Measurements from ENCODE around the gene MYO16. TPM values are rescaled to one million over a fixed set of nuclear protein-coding genes. Genes with fewer than 3 reads are reported as not detected.

MYO16 gene
- total RNA-seq, 1 experiment from 2014 or later: not detected

GRCh38 chr13:109220631-109221030 is 591.2 kb downstream of the MYO16 start:
- Histone ChIP-seq H2BK120ac (ENCODE audit: low read depth, low read length, poor library complexity, severe bottlenecking) (no peak overlapping the region), H2BK12ac (ENCODE audit: insufficient read length, low read depth, low read length) (no peak overlapping the region), H3K23me2 (ENCODE audit: insufficient read length, low read depth, low read length, poor library complexity, severe bottlenecking) (no peaks in the 10 kb centered on the region), H3K23ac (ENCODE audit: insufficient read length, low read depth, low read length) (no peak overlapping the region), H3K56ac (ENCODE audit: insufficient read length, low read depth, low read length) (no peak overlapping the region), H3K14ac (ENCODE audit: insufficient read depth, low read length) (no peak overlapping the region), H2AK5ac (ENCODE audit: insufficient read length, low read length) (no peak overlapping the region), H2BK20ac (ENCODE audit: low read depth, low read length, poor library complexity, severe bottlenecking) (no peak overlapping the region), H3K4me2 (ENCODE audit: insufficient read depth, insufficient read length, low read length) (no peak overlapping the region), H4K8ac (replicated peaks; ENCODE audit: insufficient read length, low read depth, low read length) (no peak overlapping the region), H3K27ac (ENCODE audit: insufficient read length, low read depth, low read length) (no peak overlapping the region), H3K4ac (ENCODE audit: low read depth, low read length) (no peak overlapping the region), H3K18ac (ENCODE audit: insufficient read length, low read depth, low read length) (no peak overlapping the region), H4K91ac (ENCODE audit: insufficient read length, low read depth, low read length) (no peak overlapping the region), H4K5ac (ENCODE audit: insufficient read length, low read depth, low read length) (no peak overlapping the region), H2AFZ (ENCODE audit: low read length) (no peak overlapping the region), H3K79me1 (ENCODE audit: insufficient read depth, low read depth, low read length, poor library complexity, severe bottlenecking) (no peaks in the 10 kb centered on the region), H2BK15ac (ENCODE audit: low read depth, low read length) (no peak overlapping the region), H3K9me3 (ENCODE audit: control insufficient read depth, low read depth, low read length) (no peaks in the 10 kb centered on the region), H2BK5ac (ENCODE audit: insufficient read length, low read length) (no peak overlapping the region), H3K27me3 (ENCODE audit: insufficient read depth, low read length) (no peaks in the 10 kb centered on the region), H3K9ac (ENCODE audit: extremely low read depth, insufficient read length, low read length) (no peak overlapping the region), H3K4me1 (ENCODE audit: insufficient read depth, low read length) (no peaks in the 10 kb centered on the region), H3K79me2 (ENCODE audit: insufficient read depth, low read length) (no peaks in the 10 kb centered on the region), H4K20me1 (ENCODE audit: control insufficient read depth, insufficient read depth, insufficient read length) (no peaks in the 10 kb centered on the region), H3T11ph (ENCODE audit: low read length) (no peak overlapping the region)
- H3K36me3 Mint-ChIP-seq (ENCODE audit: insufficient read depth in 1 of 3, low read depth in 3 of 3): peaks cover 2 to 14% (median 9%) of the 10 kb centered on the region in 3 experiments; a peak in 5 of 7 replicates
- no peaks in the 10 kb centered on the region for H3K27me3 Mint-ChIP-seq (ENCODE audit: low read depth)
- no peak overlapping the region for H3K4me3 Mint-ChIP-seq
- peaks cover 9 to 19% of the 10 kb centered on the region in 2 experiments for H3K9me3 Mint-ChIP-seq
- no peak for TF ChIP-seq CTCF (conservative IDR thresholded peaks at IDR 0.05)
- H3K27ac Mint-ChIP-seq: no peak overlapping the region
- DNase-seq: no peak
- H3K4me1 Mint-ChIP-seq: no peaks in the 10 kb centered on the region
- no CpG with 5 or more reads among the region's 3 CpGs for WGBS (ENCODE audit: extremely low coverage, insufficient read length, low lambda C conversion rate)
